LNCaP clone FGC (cell line): ENCODE data around the gene PZP.
"Not testable (repeated sequence)": the region's sequence is repeated elsewhere in the genome, so short reads cannot be mapped to it uniquely, and the experiment has no call there.

Experiments
- DNase-seq: peaks from one replicate; pipeline ENCODE4 v3.0.0-alpha.2; 2011; ENCODE audit warnings: low read depth
- H3K4me3 ChIP-seq: 2 replicates; pipeline ENCODE4 v1.5.1; 2011; ENCODE audit warnings: mild to moderate bottlenecking, low read depth, low read length, control low read depth
- TF ChIP-seq, protein P1 (sequence below): IDR thresholded peaks from 2 replicates; pipeline ENCODE4 v1.5.1; 2012; ENCODE audit warnings: mild to moderate bottlenecking; ENCODE audit not compliant: control insufficient read depth, insufficient read depth; ENCODE audit errors: extremely low read depth

Gene PZP

DNA sequence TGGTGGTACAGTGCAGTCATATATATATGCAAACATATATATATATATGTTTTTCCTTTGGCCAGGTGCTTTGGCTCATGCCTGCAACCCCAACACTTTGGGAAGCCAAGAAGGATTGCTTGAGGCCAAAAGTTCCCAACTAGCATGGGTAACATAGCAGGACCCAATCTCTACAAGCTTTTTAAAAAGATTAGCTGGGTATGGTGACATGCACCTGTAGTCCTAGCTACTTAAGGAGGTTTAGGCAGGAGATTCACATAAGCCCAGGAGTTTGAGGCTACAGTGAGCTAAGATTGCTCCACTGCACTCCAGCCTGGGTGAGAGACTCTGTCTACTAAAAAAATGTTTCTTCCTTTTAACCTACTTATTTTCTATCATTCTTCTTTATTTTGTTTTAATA is 10.2 kb downstream of the PZP start:
- TF ChIP-seq, protein P1, sequence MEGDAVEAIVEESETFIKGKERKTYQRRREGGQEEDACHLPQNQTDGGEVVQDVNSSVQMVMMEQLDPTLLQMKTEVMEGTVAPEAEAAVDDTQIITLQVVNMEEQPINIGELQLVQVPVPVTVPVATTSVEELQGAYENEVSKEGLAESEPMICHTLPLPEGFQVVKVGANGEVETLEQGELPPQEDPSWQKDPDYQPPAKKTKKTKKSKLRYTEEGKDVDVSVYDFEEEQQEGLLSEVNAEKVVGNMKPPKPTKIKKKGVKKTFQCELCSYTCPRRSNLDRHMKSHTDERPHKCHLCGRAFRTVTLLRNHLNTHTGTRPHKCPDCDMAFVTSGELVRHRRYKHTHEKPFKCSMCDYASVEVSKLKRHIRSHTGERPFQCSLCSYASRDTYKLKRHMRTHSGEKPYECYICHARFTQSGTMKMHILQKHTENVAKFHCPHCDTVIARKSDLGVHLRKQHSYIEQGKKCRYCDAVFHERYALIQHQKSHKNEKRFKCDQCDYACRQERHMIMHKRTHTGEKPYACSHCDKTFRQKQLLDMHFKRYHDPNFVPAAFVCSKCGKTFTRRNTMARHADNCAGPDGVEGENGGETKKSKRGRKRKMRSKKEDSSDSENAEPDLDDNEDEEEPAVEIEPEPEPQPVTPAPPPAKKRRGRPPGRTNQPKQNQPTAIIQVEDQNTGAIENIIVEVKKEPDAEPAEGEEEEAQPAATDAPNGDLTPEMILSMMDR = no peak
- H3K4me3 ChIP-seq = no peak overlapping the region
- no peak for DNase-seq

DNA sequence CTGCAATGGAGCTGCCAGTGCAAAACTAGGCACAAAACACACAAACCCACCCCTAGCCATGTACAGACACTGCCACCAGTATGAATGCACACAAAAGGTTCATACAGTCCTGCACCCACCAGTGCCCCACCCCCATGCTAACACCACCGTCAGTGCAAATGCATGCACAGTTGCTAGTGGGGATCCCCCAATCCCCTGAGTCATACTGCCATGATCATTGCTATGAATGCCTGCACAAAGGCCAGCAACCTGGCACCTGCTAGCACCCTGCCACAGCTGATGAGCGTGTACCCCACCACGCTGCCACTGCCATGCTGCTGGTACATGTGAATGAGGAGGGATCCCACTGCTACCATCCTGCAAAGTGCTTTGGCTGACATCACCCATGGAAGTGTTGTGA is 23.9 kb downstream of the PZP start:
- H3K4me3 ChIP-seq = no peak overlapping the region

DNA sequence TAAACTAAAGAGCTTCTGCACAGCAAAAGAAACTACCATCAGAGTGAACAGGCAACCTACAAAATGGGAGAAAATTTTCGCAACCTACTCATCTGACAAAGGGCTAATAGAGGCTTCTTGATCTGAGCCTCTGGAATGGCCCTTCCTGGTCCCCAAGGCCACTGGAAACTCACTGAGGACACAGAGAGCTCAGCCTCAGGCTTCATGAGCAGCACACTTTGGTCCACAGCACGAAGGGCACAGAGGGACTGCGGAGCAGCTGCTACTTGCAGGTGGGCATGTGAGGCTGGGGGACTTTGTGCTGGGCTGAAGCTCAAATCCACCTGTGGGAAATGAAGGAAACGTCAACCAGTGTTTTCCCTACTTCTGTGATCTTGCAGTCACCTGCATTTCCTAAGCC is 27.4 kb downstream of the PZP start:
- no peak overlapping the region for H3K4me3 ChIP-seq
- TF ChIP-seq, protein P1 = no peak
- no peak for DNase-seq

More for the DNA sequence above, 23.9 kb downstream of the PZP start:
- TF ChIP-seq, protein P1 = no peak
- no peak for DNase-seq

DNA sequence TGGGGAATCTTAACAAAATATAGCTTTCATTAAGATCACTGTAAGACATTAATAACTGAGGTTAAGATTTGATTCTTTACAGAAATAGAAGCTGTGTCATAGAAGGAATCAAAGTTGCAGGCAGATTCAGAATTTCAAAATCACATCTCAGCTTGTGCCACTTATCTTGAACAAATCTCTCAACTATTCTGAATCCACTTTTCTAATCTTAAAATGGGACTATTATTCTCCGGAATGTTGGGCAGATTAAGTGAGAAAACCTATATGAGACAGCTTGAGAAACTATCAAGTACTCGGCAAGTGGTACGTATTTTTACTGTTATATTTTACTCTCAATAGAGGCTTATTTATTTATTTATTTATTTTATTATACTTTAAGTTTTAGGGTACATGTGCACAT is 28.4 kb downstream of the PZP start:
- TF ChIP-seq, protein P1 = no peak
- H3K4me3 ChIP-seq = no peak overlapping the region
- no peak for DNase-seq

DNA sequence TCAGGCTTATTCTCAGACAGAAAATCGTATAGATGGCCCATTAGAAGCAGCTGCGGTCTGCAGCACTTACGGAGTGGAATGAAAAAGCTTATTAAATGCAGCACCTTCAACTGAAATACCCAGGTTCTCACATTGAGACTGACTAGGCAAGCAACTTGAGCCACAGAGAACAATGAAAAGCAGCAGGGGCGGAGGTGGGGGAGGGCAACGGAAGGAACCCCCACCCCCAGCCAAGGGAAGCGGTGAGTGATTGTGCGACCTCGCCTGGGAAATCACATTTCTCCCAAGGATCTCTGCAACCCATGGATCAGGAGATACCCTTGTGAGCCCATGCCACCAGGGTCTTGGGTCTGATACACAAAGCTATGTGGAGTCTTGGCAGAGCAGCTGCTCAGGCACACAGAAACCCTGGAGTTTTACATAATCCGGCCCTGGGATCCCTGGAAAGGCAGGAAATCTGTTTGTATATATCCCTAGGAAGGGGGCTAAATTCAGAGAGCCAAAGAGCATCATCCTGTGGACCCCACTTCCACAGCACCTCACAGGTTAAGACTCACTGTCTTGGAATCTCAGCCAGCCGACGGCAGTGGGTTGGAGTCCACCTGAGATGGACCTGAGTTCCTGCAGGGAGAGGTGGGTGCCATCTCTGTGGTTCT is 38.1 kb downstream of the PZP start:
- no peak overlapping the region for H3K4me3 ChIP-seq
- TF ChIP-seq, protein P1 = no peak
- DNase-seq = no peak

DNA sequence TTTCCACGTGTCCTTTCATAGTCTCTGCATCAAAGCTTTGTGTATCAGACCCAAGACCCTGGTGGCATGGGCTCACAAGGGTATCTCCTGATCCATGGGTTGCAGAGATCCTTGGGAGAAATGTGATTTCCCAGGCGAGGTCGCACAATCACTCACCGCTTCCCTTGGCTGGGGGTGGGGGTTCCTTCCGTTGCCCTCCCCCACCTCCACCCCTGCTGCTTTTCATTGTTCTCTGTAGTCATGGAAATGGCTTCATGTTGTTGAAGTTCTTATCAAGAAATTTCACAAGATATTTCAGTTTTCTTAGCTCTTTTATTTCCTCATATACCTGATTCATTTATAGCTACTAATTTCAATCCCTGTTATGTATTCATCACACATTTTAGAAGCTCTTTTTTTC is 40.9 kb downstream of the PZP start:
- not testable (repeated sequence) for DNase-seq, H3K4me3 ChIP-seq

DNA sequence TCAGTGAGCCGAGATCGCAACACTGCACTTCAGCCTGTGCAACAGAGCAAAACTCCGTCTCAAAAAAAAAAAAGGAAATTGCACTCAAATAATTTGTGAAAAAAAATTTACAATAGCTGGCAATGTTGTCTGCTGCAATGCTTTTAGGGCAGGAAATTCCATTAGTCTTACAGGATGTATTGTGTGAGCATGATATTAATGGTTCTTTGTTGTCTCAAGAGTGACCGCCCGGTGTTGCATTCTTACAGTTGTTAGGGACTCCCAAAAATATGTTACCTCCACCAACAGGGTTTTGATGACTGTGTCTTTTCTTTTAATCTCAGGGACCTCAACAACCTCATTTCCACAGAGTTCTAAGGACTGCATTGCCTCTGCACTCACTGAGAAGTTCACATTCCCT is 44.8 kb downstream of the PZP start:
- TF ChIP-seq, protein P1 = no peak
- DNase-seq = no peak
- no peak overlapping the region for H3K4me3 ChIP-seq

DNA sequence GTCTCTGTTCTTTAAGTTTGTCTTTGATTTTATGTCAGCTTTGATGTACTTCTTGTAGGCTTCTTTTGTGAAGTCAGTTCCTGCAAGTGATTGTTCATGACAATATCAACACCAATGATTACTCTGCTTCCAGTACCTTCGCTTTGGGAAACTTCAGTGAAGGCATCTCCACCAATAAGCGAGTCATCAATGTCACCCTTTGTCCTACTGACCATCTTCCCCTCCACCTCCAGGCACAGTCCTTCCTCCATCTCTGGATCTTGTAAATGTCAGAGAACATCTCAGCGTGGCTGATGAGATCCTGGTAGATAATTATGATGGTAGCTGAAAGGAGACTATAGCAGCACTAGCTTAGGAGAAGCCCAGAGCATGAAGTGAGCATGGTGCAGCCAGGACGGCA is 52.1 kb downstream of the PZP start:
- no peak for DNase-seq
- TF ChIP-seq, protein P1 = no peak
- no peak overlapping the region for H3K4me3 ChIP-seq
